Smooth muscle cell (in vitro differentiated cells): ENCODE results near the gene ISLR. TPM values are rescaled to one million over a fixed set of nuclear protein-coding genes. Genes with fewer than 3 reads are reported as not detected.

Experiments
- DNase-seq: peaks from one replicate; lab custom pipeline; 2025; ENCODE audit not compliant: unreplicated experiment; lab: John Stamatoyannopoulos, UW
- H2AFZ ChIP-seq: fragments of 200-600 bp; sonication (generic); 2 replicates; pipeline ENCODE4 v1.6.0; 2016; ENCODE audit warnings: antibody characterized with exemption, low read depth, mild to moderate bottlenecking
- H3F3A ChIP-seq: fragments of 200-600 bp; sonication (generic); 2 replicates; pipeline ENCODE4 v1.6.0; 2017; ENCODE audit warnings: antibody characterized with exemption, low read depth
- H3K27ac ChIP-seq: fragments of 200-600 bp; sonication (generic); 2 replicates; pipeline ENCODE4 v1.5.1; 2016; ENCODE audit warnings: low read depth, mild to moderate bottlenecking
- H3K27me3 ChIP-seq: fragments of 200-600 bp; sonication (generic); 2 replicates; pipeline ENCODE4 v1.6.1; 2016; ENCODE audit warnings: low read depth, mild to moderate bottlenecking
- H3K36me3 ChIP-seq: fragments of 200-600 bp; sonication (generic); 2 replicates; pipeline ENCODE4 v1.5.1; 2016; ENCODE audit warnings: low read depth
- H3K4me1 ChIP-seq: fragments of 200-600 bp; sonication (generic); 2 replicates; pipeline ENCODE4 v1.5.1; 2016; ENCODE audit warnings: low read depth
- H3K4me2 ChIP-seq: fragments of 200-600 bp; sonication (generic); 2 replicates; pipeline ENCODE4 v1.6.0; 2016; ENCODE audit warnings: mild to moderate bottlenecking
- H3K4me3 ChIP-seq: fragments of 200-600 bp; sonication (generic); 2 replicates; pipeline ENCODE4 v1.5.1; 2016; ENCODE audit warnings: mild to moderate bottlenecking
- H3K79me2 ChIP-seq: fragments of 200-600 bp; sonication (generic); 2 replicates; pipeline ENCODE4 v1.6.0; 2016; ENCODE audit warnings: low read depth, mild to moderate bottlenecking
- H3K9ac ChIP-seq: fragments of 200-600 bp; sonication (generic); 2 replicates; pipeline ENCODE4 v1.6.0; 2016; ENCODE audit warnings: low read depth
- H3K9me3 ChIP-seq: fragments of 200-600 bp; sonication (generic); replicated peaks from 2 replicates; pipeline ENCODE4 v1.5.1; 2016; ENCODE audit warnings: low read depth
- H4K20me1 ChIP-seq: fragments of 200-600 bp; sonication (generic); 2 replicates; pipeline ENCODE4 v1.6.0; 2016; ENCODE audit warnings: low read depth
- WGBS: methylation state at CpG from one replicate; pipeline ENCODE4 v1.1.7; 2016; ENCODE audit warnings: low lambda C conversion rate; 5-methylcytosine and 5-hydroxymethylcytosine counted together
- polyA plus RNA-seq: library from polyadenylated mRNA; unstranded; fragments of >200 nt; fragmentation: Nextera tagmentation; extraction: Ambion mirVana; gene quantifications from 2 replicates; pipeline ENCODE4 v1.2.1, GENCODE V29; 2016
- total RNA-seq: library from RNA; depleted of rRNA; stranded (reverse); fragments of >200 nt; gene quantifications from 2 replicates; pipeline ENCODE4 v1.2.3, GENCODE V29; 2014
- TF ChIP-seq, protein P1 (sequence below): fragments of 200-600 bp; sonication (generic); IDR thresholded peaks from 2 replicates; pipeline ENCODE4 v1.5.1; 2017; ENCODE audit warnings: borderline replicate concordance, mild to moderate bottlenecking, antibody characterized with exemption; ENCODE audit not compliant: insufficient read depth, poor library complexity, severe bottlenecking

Gene ISLR
- total and polyA plus RNA-seq, 2 experiments from 2014 or later: 119 to 130 TPM

DNA sequence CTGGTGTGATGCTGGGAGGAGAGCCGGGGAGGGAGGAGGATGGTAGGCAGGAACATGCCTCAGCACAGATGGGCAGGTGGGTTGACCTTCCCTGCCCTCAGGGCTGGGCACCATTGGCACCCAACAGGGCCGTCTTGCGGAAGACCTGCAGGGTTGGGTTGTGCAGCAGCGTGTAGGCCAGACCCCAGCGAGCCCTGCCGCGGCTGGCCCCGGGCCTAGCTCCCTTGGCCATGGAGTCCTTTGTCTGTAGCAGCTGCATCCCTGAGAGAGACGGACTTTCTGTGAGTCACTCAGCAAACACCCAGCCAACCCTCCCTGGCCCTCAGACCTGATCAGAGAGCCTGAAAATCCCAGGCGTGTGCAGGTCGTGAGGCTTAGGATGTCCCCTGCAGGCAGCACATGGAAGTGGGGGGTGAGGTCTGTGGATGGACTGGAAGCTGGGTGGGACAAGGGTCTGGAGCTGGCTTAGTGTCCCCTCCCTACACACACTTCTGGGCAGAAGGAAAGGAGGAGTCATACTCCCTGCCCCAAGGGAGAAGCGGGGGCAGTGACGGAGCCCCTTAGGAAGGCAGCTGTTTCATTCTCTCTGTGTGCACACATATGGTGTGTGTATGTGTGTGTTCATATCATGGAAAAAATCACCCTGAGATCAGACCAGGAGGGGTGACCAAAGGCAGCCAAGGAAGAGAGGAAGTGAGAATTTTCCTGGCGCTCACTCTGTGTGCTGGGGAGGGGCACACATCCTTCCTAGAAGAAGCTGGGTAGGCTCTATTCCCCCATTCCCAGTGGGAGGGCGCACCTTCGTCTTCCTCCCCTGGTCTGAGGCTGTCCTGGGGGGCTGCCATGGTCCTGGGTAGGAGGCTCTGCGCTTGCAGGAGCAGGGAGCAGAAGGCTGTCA lies 6.7 kb downstream of the ISLR start:
- Histone ChIP-seq H3K9ac (no peak overlapping the region), H3K27ac (peak overlapping the region; percentile 76), H3K4me2 (peak overlapping the region; percentile 43), H3K4me1 (peaks cover 21% of the 10 kb centered on the region), H4K20me1 (no peaks in the 10 kb centered on the region), H3K9me3 (no peaks in the 10 kb centered on the region), H3K36me3 (no peaks in the 10 kb centered on the region), H2AFZ (no peak overlapping the region), H3K4me3 (no peak overlapping the region), H3K27me3 (no peaks in the 10 kb centered on the region), H3K79me2 (no peaks in the 10 kb centered on the region), H3F3A (peaks cover 51% of the 10 kb centered on the region)
- DNase-seq: no peak
- 68% methylated on average over 17 of the region's 17 CpGs for WGBS
- TF ChIP-seq, protein P1, sequence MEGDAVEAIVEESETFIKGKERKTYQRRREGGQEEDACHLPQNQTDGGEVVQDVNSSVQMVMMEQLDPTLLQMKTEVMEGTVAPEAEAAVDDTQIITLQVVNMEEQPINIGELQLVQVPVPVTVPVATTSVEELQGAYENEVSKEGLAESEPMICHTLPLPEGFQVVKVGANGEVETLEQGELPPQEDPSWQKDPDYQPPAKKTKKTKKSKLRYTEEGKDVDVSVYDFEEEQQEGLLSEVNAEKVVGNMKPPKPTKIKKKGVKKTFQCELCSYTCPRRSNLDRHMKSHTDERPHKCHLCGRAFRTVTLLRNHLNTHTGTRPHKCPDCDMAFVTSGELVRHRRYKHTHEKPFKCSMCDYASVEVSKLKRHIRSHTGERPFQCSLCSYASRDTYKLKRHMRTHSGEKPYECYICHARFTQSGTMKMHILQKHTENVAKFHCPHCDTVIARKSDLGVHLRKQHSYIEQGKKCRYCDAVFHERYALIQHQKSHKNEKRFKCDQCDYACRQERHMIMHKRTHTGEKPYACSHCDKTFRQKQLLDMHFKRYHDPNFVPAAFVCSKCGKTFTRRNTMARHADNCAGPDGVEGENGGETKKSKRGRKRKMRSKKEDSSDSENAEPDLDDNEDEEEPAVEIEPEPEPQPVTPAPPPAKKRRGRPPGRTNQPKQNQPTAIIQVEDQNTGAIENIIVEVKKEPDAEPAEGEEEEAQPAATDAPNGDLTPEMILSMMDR: peak; percentile 17

DNA sequence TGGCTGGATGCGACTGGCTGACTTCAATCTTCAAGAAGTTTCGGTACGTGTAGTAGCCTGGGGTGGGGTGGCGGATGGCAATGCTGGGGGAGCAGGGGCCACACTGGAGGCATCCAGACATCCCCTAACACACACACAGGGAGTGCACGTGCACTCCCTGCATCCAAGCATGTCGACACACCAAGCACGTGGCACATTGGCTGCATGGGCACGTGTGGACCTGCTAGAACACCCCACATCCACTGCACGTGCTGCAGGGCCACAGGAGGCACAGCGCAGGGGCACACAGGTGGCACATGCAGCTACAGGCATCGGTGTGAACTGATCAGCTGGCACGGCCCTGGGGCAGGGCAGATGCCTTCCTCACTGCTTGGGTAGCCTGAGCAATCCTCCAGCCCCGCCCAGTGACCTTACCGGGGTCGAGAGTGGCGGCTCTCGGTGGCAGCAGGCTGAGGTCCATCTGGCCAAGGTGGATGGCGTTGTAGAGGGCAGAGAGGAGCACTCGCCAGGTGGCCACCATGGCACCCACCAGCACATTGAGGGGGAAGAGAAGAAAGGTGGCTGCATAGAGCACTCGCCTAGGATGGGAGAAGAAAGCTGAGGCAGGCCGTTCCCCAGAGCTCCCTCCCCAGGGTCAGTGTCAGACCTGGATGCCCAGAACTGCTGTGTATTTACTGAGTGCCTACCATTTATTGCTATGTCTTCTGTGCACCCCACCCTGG lies 7.5 kb downstream of the ISLR start:
- no peaks in the 10 kb centered on the region for H4K20me1 ChIP-seq
- H3K9ac ChIP-seq: no peak overlapping the region
- H3K9me3 ChIP-seq: no peaks in the 10 kb centered on the region
- peak overlapping the region; percentile 76 for H3K27ac ChIP-seq
- H3K36me3 ChIP-seq: no peaks in the 10 kb centered on the region
- peaks cover 17% of the 10 kb centered on the region for H3K4me1 ChIP-seq
- H3K4me2 ChIP-seq: no peak overlapping the region
- TF ChIP-seq, protein P1: no peak
- no peak for DNase-seq
- no peaks in the 10 kb centered on the region for H3K27me3 ChIP-seq
- no peak overlapping the region for H2AFZ ChIP-seq
- 90% methylated on average over 21 of the region's 21 CpGs for WGBS
- no peaks in the 10 kb centered on the region for H3K79me2 ChIP-seq
- H3F3A ChIP-seq: peaks cover 45% of the 10 kb centered on the region
- H3K4me3 ChIP-seq: no peak overlapping the region

DNA sequence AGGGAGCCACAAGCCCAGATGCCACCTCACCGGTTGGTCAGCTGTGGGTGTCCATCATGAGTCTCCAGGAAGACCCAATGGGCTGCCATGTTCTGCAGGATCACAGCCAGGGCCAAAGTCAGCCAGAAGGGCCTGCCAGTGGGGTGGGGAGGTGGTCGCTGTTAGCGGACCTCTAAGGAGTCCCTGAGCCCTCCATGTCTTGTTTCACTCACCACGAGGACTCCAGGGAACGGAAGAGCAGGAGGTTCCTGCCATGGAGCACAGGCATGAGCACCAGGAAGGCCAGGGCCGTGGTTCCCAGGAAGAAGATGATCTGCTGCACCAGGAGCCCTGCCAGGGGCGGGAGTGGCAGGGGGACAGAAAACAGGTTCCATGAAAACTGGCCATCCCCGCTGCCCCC lies 8.6 kb downstream of the ISLR start:
- H3K9me3 ChIP-seq: no peaks in the 10 kb centered on the region
- H2AFZ ChIP-seq: no peak overlapping the region
- H4K20me1 ChIP-seq: no peaks in the 10 kb centered on the region
- H3K27ac ChIP-seq: peak overlapping the region; percentile 25
- H3F3A ChIP-seq: peaks cover 36% of the 10 kb centered on the region
- H3K4me2 ChIP-seq: no peak overlapping the region
- TF ChIP-seq, protein P1: no peak
- H3K9ac ChIP-seq: no peak overlapping the region
- H3K4me1 ChIP-seq: peaks cover 6% of the 10 kb centered on the region
- DNase-seq: no peak
- no peaks in the 10 kb centered on the region for H3K27me3 ChIP-seq
- no peaks in the 10 kb centered on the region for H3K79me2 ChIP-seq
- no peak overlapping the region for H3K4me3 ChIP-seq
- no peaks in the 10 kb centered on the region for H3K36me3 ChIP-seq
- WGBS: 96% methylated on average over 8 of the region's 8 CpGs
